Neuronal stem cell (in vitro differentiated cells): ENCODE results near the gene LDLRAP1.

Experiments used
- DNase-seq: peaks from one replicate; pipeline ENCODE4 v3.0.0-alpha.2; 2013; ENCODE audit warnings: low spot score
- H2AFZ ChIP-seq: one replicate; pipeline ENCODE4 v1.6.1; 2013; ENCODE audit warnings: mild to moderate bottlenecking, low read length, inconsistent platforms
- H2AK5ac ChIP-seq: 2 replicates; pipeline ENCODE4 v1.6.1; 2013; ENCODE audit warnings: low read depth, mild to moderate bottlenecking, inconsistent platforms, low read length, moderate library complexity, mixed read lengths
- H2BK120ac ChIP-seq: 2 replicates; pipeline ENCODE4 v1.6.1; 2013; ENCODE audit warnings: low read depth, mild to moderate bottlenecking, inconsistent platforms, low read length, moderate library complexity, mixed read lengths
- H2BK12ac ChIP-seq: one replicate; pipeline ENCODE4 v1.6.1; 2013; ENCODE audit warnings: low read length, inconsistent platforms
- H2BK15ac ChIP-seq: 2 replicates; pipeline ENCODE4 v1.6.1; 2013; ENCODE audit warnings: mild to moderate bottlenecking, low read length, inconsistent platforms, mixed read lengths
- H2BK5ac ChIP-seq: one replicate; pipeline ENCODE4 v1.6.1; 2013; ENCODE audit warnings: inconsistent platforms, mild to moderate bottlenecking, low read length, moderate library complexity
- H3K14ac ChIP-seq: one replicate; pipeline ENCODE4 v1.6.1; 2013; ENCODE audit warnings: low read length, inconsistent platforms
- H3K18ac ChIP-seq: 2 replicates; pipeline ENCODE4 v1.6.1; 2013; ENCODE audit warnings: low read length, inconsistent platforms
- H3K23ac ChIP-seq: 2 replicates; pipeline ENCODE4 v1.6.1; 2013; ENCODE audit warnings: low read depth, mild to moderate bottlenecking, mixed read lengths, low read length, inconsistent platforms; ENCODE audit not compliant: poor library complexity
- H3K27ac ChIP-seq: replicated peaks from 3 replicates; pipeline ENCODE4 v1.5.1; 2013; ENCODE audit warnings: low read length, inconsistent platforms
- H3K27me3 ChIP-seq, 3 experiments: 2 replicates each; pipeline ENCODE4 v1.6.1; 2013; ENCODE audit warnings: low read length in 3 of 3, mild to moderate bottlenecking in 2 of 3, inconsistent platforms in 1 of 3, low read depth in 1 of 3, mixed read lengths in 1 of 3, moderate library complexity in 1 of 3; ENCODE audit not compliant: control insufficient read depth in 3 of 3, insufficient read depth in 3 of 3
- H3K36me3 ChIP-seq, 2 donors: replicated peaks in 1 of 2; 2 replicates each; pipeline ENCODE4 v1.6.1; 2013; ENCODE audit warnings: low read length in 2 of 2; ENCODE audit not compliant: control insufficient read depth in 2 of 2, insufficient read depth in 2 of 2
- H3K4ac ChIP-seq: 2 replicates; pipeline ENCODE4 v1.6.1; 2013; ENCODE audit warnings: inconsistent platforms, mild to moderate bottlenecking, low read length, moderate library complexity
- H3K4me1 ChIP-seq, 2 donors: 1 replicate in 1 of 2; 2 replicates in 1 of 2; pipeline ENCODE4 v1.6.1; 2013; ENCODE audit warnings: low read length in 2 of 2, low read depth in 1 of 2; ENCODE audit not compliant: control insufficient read depth in 2 of 2, insufficient read depth in 1 of 2
- H3K4me2 ChIP-seq: one replicate; pipeline ENCODE4 v1.6.1; 2013; ENCODE audit warnings: mild to moderate bottlenecking, low read length, inconsistent platforms; ENCODE audit not compliant: insufficient read depth, poor library complexity, severe bottlenecking
- H3K4me3 ChIP-seq, 2 donors: 2 replicates each; pipeline ENCODE4 v1.5.1; 2013; ENCODE audit warnings: low read length in 2 of 2, mild to moderate bottlenecking in 2 of 2, inconsistent platforms in 1 of 2, moderate library complexity in 1 of 2
- H3K79me1 ChIP-seq: one replicate; pipeline ENCODE4 v1.6.1; 2013; ENCODE audit warnings: low read depth, mild to moderate bottlenecking, inconsistent platforms, low read length, moderate library complexity
- H3K9ac ChIP-seq: one replicate; pipeline ENCODE4 v1.6.1; 2013; ENCODE audit warnings: mild to moderate bottlenecking, low read depth, low read length, inconsistent platforms; ENCODE audit not compliant: poor library complexity
- H3K9me3 ChIP-seq, 2 donors: replicated peaks in 1 of 2; 2 replicates each; pipeline versions ENCODE3 to v1.6.1; 2013; ENCODE audit warnings: low read length in 2 of 2, mild to moderate bottlenecking in 2 of 2, inconsistent platforms in 1 of 2, low read depth in 1 of 2, mixed read lengths in 1 of 2, moderate library complexity in 1 of 2; ENCODE audit not compliant: control insufficient read depth in 2 of 2, insufficient read depth in 1 of 2
- H4K8ac ChIP-seq: one replicate; pipeline ENCODE4 v1.6.1; 2013; ENCODE audit warnings: low read depth, mild to moderate bottlenecking, inconsistent platforms, low read length, moderate library complexity
- H4K91ac ChIP-seq: one replicate; pipeline ENCODE4 v1.6.1; 2013; ENCODE audit warnings: low read length, low read depth, mild to moderate bottlenecking, inconsistent platforms; ENCODE audit not compliant: poor library complexity
- WGBS, 2 donors: extraction: QIAGEN DNeasy Blood & Tissue Kit; methylation state at CpG; one replicate each; pipeline ENCODE4 v1.1.7; 2013; ENCODE audit warnings: missing lambda C conversion rate in 2 of 2, mixed read lengths in 1 of 2; ENCODE audit not compliant: insufficient read length in 2 of 2, insufficient replicate concordance in 1 of 2; ENCODE audit errors: extremely low coverage in 2 of 2; 5-methylcytosine and 5-hydroxymethylcytosine counted together

Gene LDLRAP1

DNA sequence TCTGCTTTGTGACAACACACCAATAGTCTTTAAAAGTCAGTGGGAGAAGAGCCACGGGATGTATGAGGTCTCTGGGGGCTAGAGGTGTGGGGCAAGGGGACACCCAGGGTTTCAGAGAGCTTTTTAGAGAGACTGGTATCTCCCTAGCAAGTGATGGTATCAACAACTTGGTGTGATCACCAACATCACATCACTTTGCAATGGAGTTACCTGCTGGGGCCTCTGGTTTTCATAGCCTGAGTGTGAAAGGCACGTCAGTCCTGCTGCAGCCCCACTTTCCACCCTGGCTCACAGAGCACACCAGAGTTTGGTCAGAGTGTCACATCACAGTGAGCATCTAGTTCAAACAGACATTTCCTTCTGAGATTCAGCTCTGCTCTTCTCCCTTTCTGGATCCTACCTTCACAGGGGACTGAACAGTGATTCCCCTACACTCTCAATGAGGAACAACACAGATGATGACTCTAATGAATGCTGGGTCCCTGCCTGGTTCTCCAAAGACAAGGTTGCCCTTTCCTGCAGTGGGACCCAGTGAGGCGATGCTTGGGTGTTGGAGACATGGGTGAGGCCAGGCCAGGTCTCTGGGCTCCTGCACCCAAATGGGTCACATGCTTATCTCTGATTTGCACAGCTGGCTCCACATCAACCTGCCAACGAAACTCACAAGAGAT is 71.2 kb downstream of the LDLRAP1 start:
- Histone ChIP-seq H3K18ac (no peak overlapping the region), H3K4me2 (no peak overlapping the region), H3K27ac (no peak overlapping the region), H3K14ac (no peak overlapping the region), H3K4ac (no peak overlapping the region), H3K36me3 (no peaks in the 10 kb centered on the region), H2BK12ac (no peak overlapping the region), H2BK15ac (no peak overlapping the region), H3K9ac (no peak overlapping the region), H3K79me1 (no peaks in the 10 kb centered on the region), H3K4me3 (peak overlapping the region in 1 of 2 donors; percentile 38), H3K27me3 (peaks cover 2 to 23% (median 21%) of the 10 kb centered on the region in 3 experiments), H3K9me3 (no peaks in the 10 kb centered on the region), H2AK5ac (no peak overlapping the region), H2BK120ac (no peak overlapping the region), H4K8ac (no peak overlapping the region), H2AFZ (no peak overlapping the region), H2BK5ac (no peak overlapping the region), H3K4me1 (peaks cover 13 to 21% of the 10 kb centered on the region in 2 donors), H3K23ac (no peak overlapping the region), H4K91ac (no peak overlapping the region)
- no peak for DNase-seq
- WGBS, 2 donors: no CpG with 5 or more reads among the region's 4 CpGs

DNA sequence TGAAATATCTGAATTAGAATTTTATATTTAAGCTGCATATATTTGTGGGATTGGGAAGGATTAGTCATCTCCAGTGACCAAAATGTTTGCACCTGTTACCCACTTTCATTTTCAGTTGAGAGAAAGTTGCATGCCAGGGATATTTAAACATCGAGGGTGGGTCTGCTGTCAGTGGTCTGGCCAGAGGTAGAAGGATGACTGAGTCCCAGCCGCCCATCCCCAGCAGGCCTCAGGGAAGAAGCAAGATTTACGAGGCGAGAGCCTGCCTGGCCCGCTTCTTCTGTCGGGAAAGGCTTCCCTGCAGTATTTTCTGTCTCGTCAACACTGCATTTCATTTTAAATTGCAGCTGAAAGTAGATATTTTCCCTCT is 71.8 kb downstream of the LDLRAP1 start:
- Histone ChIP-seq H2BK12ac (no peak overlapping the region), H3K9ac (no peak overlapping the region), H2BK5ac (no peak overlapping the region), H3K4me3 (no peak overlapping the region), H3K36me3 (no peaks in the 10 kb centered on the region), H3K4me2 (no peak overlapping the region), H2AK5ac (no peak overlapping the region), H2BK120ac (no peak overlapping the region), H3K14ac (no peak overlapping the region), H3K18ac (no peak overlapping the region), H3K4ac (no peak overlapping the region), H3K9me3 (no peaks in the 10 kb centered on the region), H4K91ac (no peak overlapping the region), H3K4me1 (peaks cover 15 to 21% of the 10 kb centered on the region in 2 donors), H2AFZ (no peak overlapping the region), H3K27me3 (peaks cover 2 to 23% (median 21%) of the 10 kb centered on the region in 3 experiments), H3K79me1 (no peaks in the 10 kb centered on the region), H2BK15ac (no peak overlapping the region), H3K27ac (no peak overlapping the region), H4K8ac (no peak overlapping the region), H3K23ac (no peak overlapping the region)
- no peak for DNase-seq
- WGBS, 2 donors: no CpG with 5 or more reads among the region's 7 CpGs

DNA sequence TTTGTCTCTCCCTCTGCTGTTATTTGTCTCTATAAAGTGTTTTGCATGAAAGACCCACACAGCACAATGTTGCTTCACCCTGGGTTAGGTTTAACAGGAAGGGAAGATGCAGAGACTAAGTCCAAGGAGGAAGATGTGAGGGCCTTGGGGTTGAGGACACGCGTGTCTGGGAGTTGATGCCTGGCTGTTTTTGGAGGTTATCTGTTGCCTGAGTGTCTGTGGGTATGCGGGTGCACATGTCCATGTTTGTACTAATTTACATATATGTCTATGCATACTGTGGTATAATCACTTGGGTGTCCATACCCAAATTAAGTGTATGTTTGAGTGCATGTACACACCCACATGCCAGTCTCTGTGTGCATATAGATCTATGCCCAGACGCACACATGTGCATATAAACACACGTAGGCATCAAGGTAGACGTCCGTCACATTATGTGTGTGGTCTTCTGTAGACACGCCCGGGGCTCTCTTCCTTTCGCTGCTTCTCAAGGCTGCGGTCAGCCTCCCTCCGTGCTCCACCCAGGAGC is 72.2 kb downstream of the LDLRAP1 start:
- no peaks in the 10 kb centered on the region for H3K36me3 ChIP-seq
- no peaks in the 10 kb centered on the region for H3K9me3 ChIP-seq
- peaks cover 2 to 21% (median 21%) of the 10 kb centered on the region in 3 experiments for H3K27me3 ChIP-seq
- peak overlapping the region; percentile 89 for H3K4me2 ChIP-seq
- no peaks in the 10 kb centered on the region for H3K79me1 ChIP-seq
- H2BK5ac ChIP-seq: no peak overlapping the region
- H2BK120ac ChIP-seq: no peak overlapping the region
- H3K4me1 ChIP-seq: peaks cover 15 to 24% of the 10 kb centered on the region in 2 donors
- no peak overlapping the region for H3K27ac ChIP-seq
- H3K4ac ChIP-seq: no peak overlapping the region
- peak overlapping the region; percentile 89 for H3K18ac ChIP-seq
- H3K4me3 ChIP-seq: peak overlapping the region; percentile 59 to 89
- no peak overlapping the region for H2AK5ac ChIP-seq
- no peak overlapping the region for H3K14ac ChIP-seq
- DNase-seq: peak; percentile 29
- H2BK12ac ChIP-seq: no peak overlapping the region
- H3K23ac ChIP-seq: peak overlapping the region; percentile 48
- peak overlapping the region; percentile 98 for H2AFZ ChIP-seq
- H4K8ac ChIP-seq: no peak overlapping the region
- H3K9ac ChIP-seq: peak overlapping the region; percentile 87
- H4K91ac ChIP-seq: no peak overlapping the region
- WGBS, 2 donors: no CpG with 5 or more reads among the region's 12 CpGs
- H2BK15ac ChIP-seq: no peak overlapping the region

DNA sequence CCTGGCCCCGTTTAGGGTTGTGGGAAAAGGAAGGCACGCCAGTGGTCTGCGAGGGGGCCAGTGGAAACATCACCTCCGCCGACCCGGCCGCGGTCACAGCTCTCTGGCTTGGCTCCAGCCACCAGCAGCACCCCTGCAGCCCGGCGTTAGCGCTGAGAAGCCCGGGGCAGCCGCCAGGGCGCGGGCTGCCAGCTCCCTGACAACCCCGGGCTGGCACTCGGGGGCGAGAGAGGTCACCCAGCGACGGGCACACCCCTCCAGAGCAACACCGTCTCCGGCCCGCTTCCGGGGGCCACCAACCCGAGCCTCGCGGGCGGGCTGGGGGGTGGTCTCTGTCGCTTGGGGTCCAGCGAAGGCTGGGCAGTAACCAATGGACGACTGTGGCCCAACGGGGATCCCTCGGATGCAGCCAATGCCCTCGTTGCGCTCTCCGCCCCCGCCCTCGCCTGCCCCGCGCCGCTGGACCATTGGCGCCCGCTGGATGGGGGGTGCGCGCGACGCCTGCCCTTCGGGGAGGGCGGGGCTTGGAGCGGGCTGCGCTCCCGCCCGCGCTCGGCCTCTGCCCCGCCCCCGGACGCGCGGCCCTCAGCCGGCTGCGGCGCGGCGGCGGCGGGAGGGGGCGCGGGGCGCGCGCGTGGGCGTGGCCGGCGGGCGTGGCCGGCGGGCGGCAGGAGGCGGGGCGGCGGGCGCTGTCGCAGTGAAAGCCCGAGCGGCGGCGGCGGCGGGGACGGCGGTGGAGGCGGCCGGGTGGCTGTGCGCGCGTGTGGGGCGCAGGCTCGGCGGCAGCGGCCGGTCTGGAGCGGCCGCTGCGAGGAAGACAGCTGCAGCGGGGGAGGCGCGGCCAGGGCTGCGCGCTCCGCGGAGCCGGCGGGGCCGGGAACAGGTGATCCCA is 72.9 kb downstream of the LDLRAP1 start, which contains the start of gene MAN1C1:
MAN1C1 (plus strand) TSS at position 697 of the 892 bp plus-strand sequence. CDS start 1,007 bp downstream, outside the sequence.
- no peaks in the 10 kb centered on the region for H3K9me3 ChIP-seq
- H3K4ac ChIP-seq: no peak within 1 kb of the TSS
- peak within 1 kb of the TSS; percentile 33 for H3K14ac ChIP-seq
- peak within 1 kb of the TSS; percentile 94 for H3K18ac ChIP-seq
- H3K36me3 ChIP-seq: no peaks in the 10 kb centered on the region
- H4K8ac ChIP-seq: no peak within 1 kb of the TSS
- peak within 1 kb of the TSS; percentile 87 for H3K9ac ChIP-seq
- peak within 1 kb of the TSS; percentile 97 for H3K4me2 ChIP-seq
- no CpG with 5 or more reads among the region's 116 CpGs for WGBS, 2 donors
- no peak within 1 kb of the TSS for H4K91ac ChIP-seq
- H3K4me3 ChIP-seq: peak within 1 kb of the TSS; percentile 59 to 89
- H2BK12ac ChIP-seq: no peak within 1 kb of the TSS
- H2BK15ac ChIP-seq: peak within 1 kb of the TSS; percentile 41
- peaks cover 15 to 27% of the 10 kb centered on the region in 2 donors for H3K4me1 ChIP-seq
- no peaks in the 10 kb centered on the region for H3K79me1 ChIP-seq
- peak within 1 kb of the TSS; percentile 48 for H3K23ac ChIP-seq
- H2BK120ac ChIP-seq: no peak within 1 kb of the TSS
- peaks cover 2 to 21% (median 19%) of the 10 kb centered on the region in 3 experiments for H3K27me3 ChIP-seq
- no peak within 1 kb of the TSS for H3K27ac ChIP-seq
- H2AFZ ChIP-seq: peak within 1 kb of the TSS; percentile 98
- peak within 1 kb of the TSS; percentile 13 for H2BK5ac ChIP-seq
- DNase-seq: peak; percentile 95
- peak within 1 kb of the TSS; percentile 26 for H2AK5ac ChIP-seq
